CD4-positive, alpha-beta T cell (primary cell): ENCODE results near the gene TULP4. TPM values are rescaled to one million over a fixed set of nuclear protein-coding genes. Genes with fewer than 3 reads are reported as not detected.

Source experiments
- ATAC-seq: fragments of 200-7000 bp; cut with Tn5 transposase; one replicate; pipeline ENCODE4 v1.10.0; 2022; ENCODE audit warnings: mild to moderate bottlenecking; ENCODE audit not compliant: poor library complexity
- CTCF ChIA-PET: fragments of 350-600 bp; sonication (Branson Sonifier 250); formaldehyde crosslinking; loops from one replicate; lab custom pipeline; 2021; ENCODE audit warnings: antibody characterized with exemption, inconsistent platforms; lab: Charles Lee
- POLR2A ChIA-PET: fragments of 350-600 bp; sonication (Branson Sonifier 250); formaldehyde crosslinking; loops from one replicate; lab custom pipeline; 2021; ENCODE audit warnings: antibody characterized with exemption, inconsistent platforms; lab: Charles Lee
- DNase-seq, 14 experiments: peaks; one replicate each; pipeline ENCODE4 v3.0.0-alpha.2; 2013 to 2020; ENCODE audit warnings: mixed read lengths in 2 of 14
- H3K27ac ChIP-seq, 2 donors: one replicate each; pipeline versions ENCODE4 v1.5.1 to v1.7.0; 2013; ENCODE audit warnings: low read length in 2 of 2, low read depth in 1 of 2, mild to moderate bottlenecking in 1 of 2
- H3K27me3 ChIP-seq, 2 experiments: 1 replicate in 1 of 2; 2 replicates in 1 of 2; pipeline versions ENCODE4 v1.6.1 to v1.7.0; 2013; ENCODE audit warnings: low read length in 2 of 2, control low read depth in 1 of 2, mild to moderate bottlenecking in 1 of 2, moderate library complexity in 1 of 2; ENCODE audit not compliant: insufficient read depth in 2 of 2, control insufficient read depth in 1 of 2
- H3K36me3 ChIP-seq: one replicate; pipeline ENCODE4 v1.6.1; 2013; ENCODE audit warnings: low read length, control low read depth; ENCODE audit not compliant: insufficient read depth
- H3K4me1 ChIP-seq: one replicate; pipeline ENCODE4 v1.6.1; 2013; ENCODE audit warnings: low read length, control low read depth; ENCODE audit not compliant: insufficient read depth
- H3K4me3 ChIP-seq: one replicate; pipeline ENCODE4 v1.5.1; 2013; ENCODE audit warnings: mild to moderate bottlenecking, low read length, moderate library complexity
- H3K9me3 ChIP-seq, 2 experiments: 1 replicate in 1 of 2; 2 replicates in 1 of 2; pipeline versions ENCODE4 v1.6.1 to v1.7.0; 2013; ENCODE audit warnings: low read length in 2 of 2, mild to moderate bottlenecking in 2 of 2, control low read depth in 1 of 2, moderate library complexity in 1 of 2; ENCODE audit not compliant: control insufficient read depth in 1 of 2, insufficient read depth in 1 of 2
- H3K27ac Mint-ChIP-seq: one replicate; pipeline ENCODE4 v1.8.0; 2020; ENCODE audit warnings: mixed read lengths
- H3K27me3 Mint-ChIP-seq: one replicate; pipeline ENCODE4 v1.8.0; 2021; ENCODE audit warnings: mixed read lengths
- H3K36me3 Mint-ChIP-seq: one replicate; pipeline ENCODE4 v1.8.0; 2021; ENCODE audit warnings: low read depth, mixed read lengths
- H3K4me1 Mint-ChIP-seq: one replicate; pipeline ENCODE4 v1.8.0; 2021; ENCODE audit warnings: low read depth, mixed read lengths
- H3K4me3 Mint-ChIP-seq: one replicate; pipeline ENCODE4 v1.8.0; 2020; ENCODE audit warnings: mild to moderate bottlenecking, mixed read lengths
- H3K9me3 Mint-ChIP-seq: one replicate; pipeline ENCODE4 v1.8.0; 2020; ENCODE audit warnings: mixed read lengths
- CTCF ChIP-seq: fragments of 200-600 bp; IDR thresholded peaks from one replicate; pipeline ENCODE4 v1.8.0; 2022; ENCODE audit warnings: antibody characterized with exemption, mild to moderate bottlenecking
- intact Hi-C, 2 experiments: fragments of 100-400 bp; cut with DNase I in 1 of 2; cut with micrococcal nuclease in 1 of 2; formaldehyde crosslinking; loops; one replicate each; pipeline versions ENCODE4 v1.15.1 to v1.9.0; 2023 to 2025; cut with DNase I, micrococcal nuclease
- total RNA-seq, 174 experiments: library from RNA in 2 of 174; stranded (reverse) in 2 of 174; gene quantifications; one replicate each; pipeline ENCODE4 v1.2.3 and lab custom pipeline; 2021 to 2026

Gene TULP4
- total RNA-seq, 2 experiments from 2014 or later = 66.1 to 68.2 TPM

DNA sequence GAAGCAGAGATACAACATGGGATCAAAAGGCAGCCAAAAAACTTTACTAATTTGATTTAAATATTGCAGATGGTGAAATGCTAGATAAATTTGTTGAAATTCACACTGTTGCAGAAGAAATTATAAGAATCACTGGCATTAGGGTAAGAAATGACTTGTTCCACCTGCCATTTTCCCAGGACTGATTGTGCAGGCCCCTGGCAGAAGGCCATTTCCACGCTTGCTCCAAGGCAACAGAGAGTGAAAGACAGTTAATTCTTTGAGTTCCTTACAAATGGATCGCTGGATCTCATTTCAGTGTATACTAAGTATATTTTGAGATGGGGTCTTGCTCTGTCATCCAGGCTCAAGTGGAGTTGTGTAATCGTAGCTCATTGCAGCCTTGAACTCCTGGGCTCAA lies 180.6 kb downstream of the TULP4 start:
- intact Hi-C loops = no loop called here
- POLR2A ChIA-PET = no interaction called here
- H3K36me3 Mint-ChIP-seq = peaks cover 38% of the 10 kb centered on the region
- Histone ChIP-seq H3K4me1 (no peaks in the 10 kb centered on the region), H3K36me3 (peaks cover 31% of the 10 kb centered on the region), H3K9me3 (no peaks in the 10 kb centered on the region), H3K27me3 (no peaks in the 10 kb centered on the region), H3K4me3 (no peak overlapping the region), H3K27ac (no peak overlapping the region)
- CTCF ChIA-PET = no interaction called here
- H3K4me1 Mint-ChIP-seq = no peaks in the 10 kb centered on the region
- no peak overlapping the region for H3K4me3 Mint-ChIP-seq
- H3K27me3 Mint-ChIP-seq = no peaks in the 10 kb centered on the region
- TF ChIP-seq CTCF = no peak
- DNase-seq (no peak), ATAC-seq (no peak)
- H3K9me3 Mint-ChIP-seq = no peaks in the 10 kb centered on the region
- H3K27ac Mint-ChIP-seq = no peak overlapping the region

GRCh38 chr6:158496700-158497099 lies 184.4 kb downstream of the TULP4 start:
- intact Hi-C loops = no loop called here
- peaks cover 67% of the 10 kb centered on the region for H3K36me3 Mint-ChIP-seq
- no peaks in the 10 kb centered on the region for H3K27me3 Mint-ChIP-seq

GRCh38 chr6:158497620-158498019 lies 185.4 kb downstream of the TULP4 start:
- Mint-ChIP-seq H3K36me3 (peaks cover 63% of the 10 kb centered on the region), H3K9me3 (no peaks in the 10 kb centered on the region), H3K27ac (no peak overlapping the region), H3K27me3 (no peaks in the 10 kb centered on the region), H3K4me3 (no peak overlapping the region), H3K4me1 (no peaks in the 10 kb centered on the region)
- Histone ChIP-seq H3K4me1 (no peaks in the 10 kb centered on the region), H3K36me3 (peaks cover 61% of the 10 kb centered on the region), H3K9me3 (no peaks in the 10 kb centered on the region), H3K27me3 (no peaks in the 10 kb centered on the region), H3K27ac (no peak overlapping the region), H3K4me3 (no peak overlapping the region)
- intact Hi-C loops = no loop called here
- POLR2A ChIA-PET = no interaction called here
- no peak for ATAC-seq
- no peak for TF ChIP-seq CTCF
- CTCF ChIA-PET = no interaction called here
- no peak for DNase-seq

More at GRCh38 chr6:158496700-158497099, 184.4 kb downstream of the TULP4 start:
- POLR2A ChIA-PET = no interaction called here
- no peak overlapping the region for H3K27ac Mint-ChIP-seq
- H3K4me1 Mint-ChIP-seq = no peaks in the 10 kb centered on the region
- no peaks in the 10 kb centered on the region for H3K9me3 Mint-ChIP-seq
- no peaks in the 10 kb centered on the region for H3K27me3 ChIP-seq
- no peak for TF ChIP-seq CTCF
- ATAC-seq (no peak), DNase-seq (no peak)
- H3K9me3 ChIP-seq = no peaks in the 10 kb centered on the region
- no peak overlapping the region for H3K4me3 ChIP-seq
- CTCF ChIA-PET = no interaction called here
- peaks cover 57% of the 10 kb centered on the region for H3K36me3 ChIP-seq
- H3K4me3 Mint-ChIP-seq = no peak overlapping the region
- H3K27ac ChIP-seq = no peak overlapping the region
- H3K4me1 ChIP-seq = no peaks in the 10 kb centered on the region
